ENCODE data around the gene GMEB2.

Gene GMEB2

GRCh38 chr20:63568170-63568981 is 58.5 kb downstream of the GMEB2 start:
- no peak for DNase-seq

- peak; percentile 62 for DNase-seq
These were observed 59.3 kb downstream of the GMEB2 start for GRCh38 chr20:63567386-63568169.

GRCh38 chr20:63567136-63567385 is 59.8 kb downstream of the GMEB2 start:
- no peak for DNase-seq

GRCh38 chr20:63566395-63567135 is 60.3 kb downstream of the GMEB2 start:
- no peak for DNase-seq

- no peak for DNase-seq
These were observed 61.1 kb downstream of the GMEB2 start for GRCh38 chr20:63565699-63566335.

GRCh38 chr20:63565021-63565698 is 61.7 kb downstream of the GMEB2 start:
- DNase-seq, result no peak

- DNase-seq, result no peak
These were observed 62.7 kb downstream of the GMEB2 start for GRCh38 chr20:63564036-63564810.

GRCh38 chr20:63563225-63563935 is 63.5 kb downstream of the GMEB2 start:
- DNase-seq, result no peak

- no peak for DNase-seq
These were observed 64.3 kb downstream of the GMEB2 start for GRCh38 chr20:63562461-63563224.

- DNase-seq, result no peak
These were observed 65.1 kb downstream of the GMEB2 start for GRCh38 chr20:63561624-63562396.

- no peak for DNase-seq
These were observed 65.9 kb downstream of the GMEB2 start for GRCh38 chr20:63560856-63561609.

GRCh38 chr20:63560333-63560805 is 66.5 kb downstream of the GMEB2 start:
- DNase-seq, result no peak

GRCh38 chr20:63559485-63560332 is 67.2 kb downstream of the GMEB2 start:
- DNase-seq, result peak; percentile 60

GRCh38 chr20:63558804-63559484 is 68.0 kb downstream of the GMEB2 start:
- no peak for DNase-seq

GRCh38 chr20:63557481-63557891 is 69.4 kb downstream of the GMEB2 start:
- no peak for DNase-seq

- DNase-seq, result no peak
These were observed 69.9 kb downstream of the GMEB2 start for GRCh38 chr20:63556873-63557478.
